ENCODE results near the gene TDRD7. TPM values are rescaled to one million over a fixed set of nuclear protein-coding genes. Genes with fewer than 3 reads are reported as not detected.

TDRD7 gene
- polyA plus RNA-seq, 1 of the 3 experiments (the other 2 are of a cell fraction), result 4.9 TPM

DNA sequence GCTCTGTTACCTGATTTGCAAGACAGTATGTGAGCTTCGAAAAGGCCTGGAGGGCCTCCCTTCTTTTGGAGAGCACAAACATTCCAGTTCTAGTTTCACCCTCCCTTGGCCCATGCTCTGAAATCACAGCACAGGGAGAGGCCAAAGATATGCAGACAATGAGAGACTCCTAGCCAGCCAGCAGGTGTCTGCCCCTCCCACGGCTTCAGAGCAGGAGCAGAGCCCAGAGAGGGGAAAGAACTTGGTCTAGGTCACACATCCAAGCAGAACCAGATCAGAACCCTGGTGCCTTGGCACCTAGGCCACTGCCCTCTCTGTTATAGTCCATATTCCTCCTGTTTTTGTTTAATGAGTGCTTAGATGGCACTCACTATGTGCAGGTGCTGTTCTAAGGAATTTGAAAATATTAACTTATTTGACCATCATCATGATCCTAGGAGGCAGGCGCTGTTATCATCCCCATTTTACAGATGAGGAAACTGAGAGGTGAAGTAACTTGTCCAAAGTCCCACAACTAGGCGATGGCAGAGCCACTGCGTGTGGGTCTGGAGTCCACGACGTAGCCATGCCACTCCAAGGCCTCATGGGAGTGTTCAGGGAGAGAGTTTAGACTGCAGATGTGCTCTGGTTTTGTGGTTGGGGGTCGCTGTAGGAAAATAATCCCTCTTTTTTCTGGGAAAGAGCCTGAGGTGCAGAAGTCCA is 116.8 kb downstream of the TDRD7 start:
- POLR2A ChIA-PET, result no interaction called here
- H3F3A ChIP-seq (replicated peaks; ENCODE audit: insufficient read depth), result no peaks in the 10 kb centered on the region
- H3K36me3 ChIP-seq (replicated peaks in 1 of 2; ENCODE audit: control insufficient read depth in 1 of 2, insufficient read depth in 2 of 2, low read length in 1 of 2), result peaks cover 0 to 12% of the 10 kb centered on the region in 2 experiments
- no peaks in the 10 kb centered on the region; the same call in 1 of the 2 replicates for H3K27me3 ChIP-seq (ENCODE audit: insufficient read depth)
- no peak overlapping the region for H3K9ac ChIP-seq
- CTCF ChIA-PET, result interaction anchor here (1.0 kb wide), 1 partner anchor 58 kb away, joined by 3 read pairs; no protein-coding TSS in a partner anchor
- H3K4me2 ChIP-seq, result no peak overlapping the region
- TF ChIP-seq, protein P1, sequence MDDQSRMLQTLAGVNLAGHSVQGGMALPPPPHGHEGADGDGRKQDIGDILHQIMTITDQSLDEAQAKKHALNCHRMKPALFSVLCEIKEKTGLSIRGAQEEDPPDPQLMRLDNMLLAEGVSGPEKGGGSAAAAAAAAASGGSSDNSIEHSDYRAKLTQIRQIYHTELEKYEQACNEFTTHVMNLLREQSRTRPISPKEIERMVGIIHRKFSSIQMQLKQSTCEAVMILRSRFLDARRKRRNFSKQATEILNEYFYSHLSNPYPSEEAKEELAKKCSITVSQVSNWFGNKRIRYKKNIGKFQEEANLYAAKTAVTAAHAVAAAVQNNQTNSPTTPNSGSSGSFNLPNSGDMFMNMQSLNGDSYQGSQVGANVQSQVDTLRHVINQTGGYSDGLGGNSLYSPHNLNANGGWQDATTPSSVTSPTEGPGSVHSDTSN (IDR thresholded peaks at IDR 0.05), result no peak
- TF ChIP-seq EZH2phosphoT487 (IDR thresholded peaks at IDR 0.05; ENCODE audit: borderline replicate concordance, low read depth), result no peak
- no peak for TF ChIP-seq MEF2A (IDR thresholded peaks at IDR 0.05; ENCODE audit: borderline replicate concordance, low read depth)
- TF ChIP-seq, protein P2, sequence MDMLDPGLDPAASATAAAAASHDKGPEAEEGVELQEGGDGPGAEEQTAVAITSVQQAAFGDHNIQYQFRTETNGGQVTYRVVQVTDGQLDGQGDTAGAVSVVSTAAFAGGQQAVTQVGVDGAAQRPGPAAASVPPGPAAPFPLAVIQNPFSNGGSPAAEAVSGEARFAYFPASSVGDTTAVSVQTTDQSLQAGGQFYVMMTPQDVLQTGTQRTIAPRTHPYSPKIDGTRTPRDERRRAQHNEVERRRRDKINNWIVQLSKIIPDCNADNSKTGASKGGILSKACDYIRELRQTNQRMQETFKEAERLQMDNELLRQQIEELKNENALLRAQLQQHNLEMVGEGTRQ (IDR thresholded peaks at IDR 0.05; ENCODE audit: borderline replicate concordance, low read depth, low read length), result no peak
- no peak for TF ChIP-seq ELF1 (IDR thresholded peaks at IDR 0.05)
- TF ChIP-seq USF1 (IDR thresholded peaks at IDR 0.05; ENCODE audit: borderline replicate concordance, low read depth), result no peak
- TF ChIP-seq POLR2AphosphoS5 (IDR thresholded peaks at IDR 0.05; ENCODE audit: low read depth, low read length), result no peak
- TF ChIP-seq, protein P3, sequence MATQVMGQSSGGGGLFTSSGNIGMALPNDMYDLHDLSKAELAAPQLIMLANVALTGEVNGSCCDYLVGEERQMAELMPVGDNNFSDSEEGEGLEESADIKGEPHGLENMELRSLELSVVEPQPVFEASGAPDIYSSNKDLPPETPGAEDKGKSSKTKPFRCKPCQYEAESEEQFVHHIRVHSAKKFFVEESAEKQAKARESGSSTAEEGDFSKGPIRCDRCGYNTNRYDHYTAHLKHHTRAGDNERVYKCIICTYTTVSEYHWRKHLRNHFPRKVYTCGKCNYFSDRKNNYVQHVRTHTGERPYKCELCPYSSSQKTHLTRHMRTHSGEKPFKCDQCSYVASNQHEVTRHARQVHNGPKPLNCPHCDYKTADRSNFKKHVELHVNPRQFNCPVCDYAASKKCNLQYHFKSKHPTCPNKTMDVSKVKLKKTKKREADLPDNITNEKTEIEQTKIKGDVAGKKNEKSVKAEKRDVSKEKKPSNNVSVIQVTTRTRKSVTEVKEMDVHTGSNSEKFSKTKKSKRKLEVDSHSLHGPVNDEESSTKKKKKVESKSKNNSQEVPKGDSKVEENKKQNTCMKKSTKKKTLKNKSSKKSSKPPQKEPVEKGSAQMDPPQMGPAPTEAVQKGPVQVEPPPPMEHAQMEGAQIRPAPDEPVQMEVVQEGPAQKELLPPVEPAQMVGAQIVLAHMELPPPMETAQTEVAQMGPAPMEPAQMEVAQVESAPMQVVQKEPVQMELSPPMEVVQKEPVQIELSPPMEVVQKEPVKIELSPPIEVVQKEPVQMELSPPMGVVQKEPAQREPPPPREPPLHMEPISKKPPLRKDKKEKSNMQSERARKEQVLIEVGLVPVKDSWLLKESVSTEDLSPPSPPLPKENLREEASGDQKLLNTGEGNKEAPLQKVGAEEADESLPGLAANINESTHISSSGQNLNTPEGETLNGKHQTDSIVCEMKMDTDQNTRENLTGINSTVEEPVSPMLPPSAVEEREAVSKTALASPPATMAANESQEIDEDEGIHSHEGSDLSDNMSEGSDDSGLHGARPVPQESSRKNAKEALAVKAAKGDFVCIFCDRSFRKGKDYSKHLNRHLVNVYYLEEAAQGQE (IDR thresholded peaks at IDR 0.05; ENCODE audit: low read depth, low read length), result no peak
- no peak for TF ChIP-seq TAF1 (IDR thresholded peaks at IDR 0.05; ENCODE audit: borderline replicate concordance, low read depth, low read length)
- no peak for TF ChIP-seq GATA2 (CRISPR knock-in tag; IDR thresholded peaks at IDR 0.05)
- TF ChIP-seq, protein P4, sequence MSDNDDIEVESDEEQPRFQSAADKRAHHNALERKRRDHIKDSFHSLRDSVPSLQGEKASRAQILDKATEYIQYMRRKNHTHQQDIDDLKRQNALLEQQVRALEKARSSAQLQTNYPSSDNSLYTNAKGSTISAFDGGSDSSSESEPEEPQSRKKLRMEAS (IDR thresholded peaks at IDR 0.05; ENCODE audit: low read depth), result no peak
- no peak for TF ChIP-seq SIN3A (IDR thresholded peaks at IDR 0.05; ENCODE audit: borderline replicate concordance, low read depth, low read length)
- no peak for TF ChIP-seq RFX5 (IDR thresholded peaks at IDR 0.05; ENCODE audit: low read length)
- TF ChIP-seq MXI1 (IDR thresholded peaks at IDR 0.05; ENCODE audit: low read depth, low read length), result no peak
- WGBS (ENCODE audit: low lambda C conversion rate), result 71% methylated on average over 8 of the region's 8 CpGs
- H3K9me2 ChIP-seq, result no peaks in the 10 kb centered on the region
- no peak overlapping the region for H2AFZ ChIP-seq (ENCODE audit: low read depth)
- no peak for DNase-seq
- H4K20me1 ChIP-seq (ENCODE audit: insufficient read depth), result no peaks in the 10 kb centered on the region
- no peaks in the 10 kb centered on the region for H3K9me3 ChIP-seq
- no peaks in the 10 kb centered on the region for H3K79me2 ChIP-seq (ENCODE audit: insufficient read depth)
- H3K4me1 ChIP-seq (ENCODE audit: control insufficient read depth in 1 of 2, insufficient read depth in 2 of 2, low read depth in 1 of 2, low read length in 1 of 2), result peaks cover 0 to 9% of the 10 kb centered on the region in 2 experiments; a peak in 1 of 4 replicates
- no peak overlapping the region for H3K4me3 ChIP-seq (ENCODE audit: low read depth in 2 of 2, low read length in 1 of 2)
- H3K27ac ChIP-seq (ENCODE audit: low read depth in 2 of 2, low read length in 1 of 2), result no peak overlapping the region

Measured in SK-N-SH (cell line).